Astrocyte (in vitro differentiated cells and primary cell): ENCODE measurements around the gene EXOSC2.

Experiments
- CTCF ChIP-seq: IDR thresholded peaks from 2 replicates; pipeline ENCODE4 v1.5.1; 2011; ENCODE audit warnings: low read depth, mild to moderate bottlenecking, inconsistent platforms, low read length, moderate library complexity; ENCODE audit not compliant: insufficient read depth
- EZH2 ChIP-seq: IDR thresholded peaks from 2 replicates; pipeline ENCODE4 v1.6.1; 2012; ENCODE audit warnings: mild to moderate bottlenecking, low read length, inconsistent platforms; ENCODE audit not compliant: insufficient read depth

- TF ChIP-seq CTCF (no peak), EZH2 (no peak)
Observed at GRCh38 chr9:130710822-130711352, 17.3 kb downstream of the EXOSC2 start.
